GM19240 (cell line): Measurements from ENCODE around the gene RNH1.

Experiments
- DNase-seq: peaks from one replicate; pipeline ENCODE4 v3.0.0; 2011; ENCODE audit warnings: low spot score; ENCODE audit not compliant: insufficient read length

Gene RNH1

GRCh38 chr11:459511-460220 lies 47.4 kb downstream of the RNH1 start:
- no peak for DNase-seq

DNA sequence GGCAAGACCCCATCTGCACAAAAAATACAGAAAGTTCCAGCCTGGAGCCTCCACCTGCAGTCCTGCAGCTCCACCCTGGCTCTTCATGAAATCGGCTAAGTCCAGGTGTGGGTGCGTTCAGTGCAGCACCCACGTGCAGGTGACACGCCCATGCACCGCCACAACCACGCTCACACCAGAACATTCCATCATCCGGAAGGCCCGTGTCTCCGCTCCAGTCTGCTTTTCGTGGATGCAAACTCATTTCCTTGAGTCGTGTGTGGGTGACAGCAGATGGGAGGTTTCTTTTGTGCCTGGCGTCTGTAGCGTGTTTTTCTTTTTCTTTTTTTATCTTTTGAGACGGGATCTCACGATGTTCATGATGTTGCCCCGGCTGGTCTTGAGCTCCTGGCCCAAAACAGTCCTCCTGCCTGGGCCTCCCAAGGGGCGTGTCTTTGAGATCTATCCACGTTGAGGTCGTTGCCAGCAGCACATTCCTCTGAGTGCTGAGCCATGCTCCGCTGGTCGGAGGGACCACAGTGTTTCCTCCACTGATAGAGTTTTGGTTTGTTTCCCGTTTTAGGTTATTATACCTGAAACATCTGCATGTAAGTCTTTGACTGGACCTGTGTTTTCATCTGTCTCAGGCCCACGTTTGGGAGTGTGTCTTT lies 49.8 kb downstream of the RNH1 start:
- DNase-seq: no peak

DNA sequence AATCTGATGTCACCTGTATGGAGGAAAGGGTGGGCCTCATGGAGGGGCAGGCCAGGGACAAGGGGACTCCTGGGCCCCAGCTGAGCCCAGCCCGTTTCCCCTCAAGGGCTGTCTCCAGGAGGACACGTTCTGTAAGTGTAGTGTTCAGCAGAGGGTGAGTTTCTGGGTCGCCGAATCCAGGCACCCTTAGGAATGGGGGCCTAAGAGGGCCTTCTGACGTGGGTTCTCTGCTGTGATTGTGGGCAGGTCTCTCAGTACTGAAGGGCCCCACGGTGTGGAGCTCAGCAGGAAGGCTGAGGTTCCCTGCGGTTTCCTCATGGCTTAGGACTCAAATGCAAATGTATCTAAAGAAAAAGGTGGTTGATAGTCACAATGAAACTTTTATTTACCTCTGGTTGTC lies 50.5 kb downstream of the RNH1 start:
- no peak for DNase-seq

DNA sequence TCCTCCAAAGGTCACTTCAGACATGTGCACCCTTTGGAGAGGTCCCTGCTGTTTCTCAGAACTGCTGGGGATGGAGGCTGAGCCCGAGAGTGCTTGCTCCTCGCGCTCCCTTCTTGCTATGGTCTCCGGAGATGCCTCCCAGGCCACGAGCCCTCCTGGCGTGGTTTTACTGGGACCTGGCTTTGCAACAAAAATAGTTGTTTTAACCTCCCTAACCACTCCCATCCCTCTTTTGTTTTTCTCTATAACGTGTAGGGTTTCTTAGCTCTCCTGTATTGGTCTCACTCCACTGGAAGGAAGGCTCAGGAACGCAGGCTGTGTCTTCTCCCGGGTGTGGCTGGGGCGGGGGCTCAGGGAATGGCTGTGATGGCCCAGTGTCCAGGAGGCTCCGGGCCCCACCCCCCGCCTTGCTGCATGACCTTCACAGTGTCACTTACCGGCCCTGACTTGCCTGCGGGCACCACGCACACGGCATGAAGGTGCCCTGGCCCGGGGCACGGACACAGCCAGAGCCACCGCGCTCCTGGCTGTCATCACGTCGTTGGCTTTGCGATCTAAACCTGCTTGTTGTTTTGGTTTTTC lies 51.4 kb downstream of the RNH1 start:
- no peak for DNase-seq

- DNase-seq: no peak
These were observed 52.1 kb downstream of the RNH1 start for GRCh38 chr11:454801-455565.

- DNase-seq: no peak
These were observed 53.0 kb downstream of the RNH1 start for GRCh38 chr11:454043-454442.

DNA sequence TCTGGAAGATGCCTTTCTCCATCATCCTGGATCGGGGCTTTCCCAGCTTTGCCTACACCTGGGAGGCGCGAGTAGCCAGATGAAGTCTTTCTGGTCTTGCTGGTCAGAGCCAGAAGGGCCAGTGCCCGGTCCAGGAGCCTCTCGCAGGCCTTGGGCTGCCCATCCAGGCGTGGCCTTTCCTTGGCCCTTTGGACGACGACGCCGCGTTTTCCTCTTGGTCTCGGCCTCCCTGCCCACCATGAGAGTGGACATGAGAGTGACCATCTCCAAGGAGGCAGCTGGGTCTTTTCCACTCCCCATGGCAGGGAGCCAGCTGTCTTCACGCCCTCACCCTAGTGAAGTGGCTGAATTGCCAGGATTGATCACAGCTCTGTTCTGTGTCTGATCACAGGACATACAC lies 53.5 kb downstream of the RNH1 start:
- DNase-seq: no peak

DNA sequence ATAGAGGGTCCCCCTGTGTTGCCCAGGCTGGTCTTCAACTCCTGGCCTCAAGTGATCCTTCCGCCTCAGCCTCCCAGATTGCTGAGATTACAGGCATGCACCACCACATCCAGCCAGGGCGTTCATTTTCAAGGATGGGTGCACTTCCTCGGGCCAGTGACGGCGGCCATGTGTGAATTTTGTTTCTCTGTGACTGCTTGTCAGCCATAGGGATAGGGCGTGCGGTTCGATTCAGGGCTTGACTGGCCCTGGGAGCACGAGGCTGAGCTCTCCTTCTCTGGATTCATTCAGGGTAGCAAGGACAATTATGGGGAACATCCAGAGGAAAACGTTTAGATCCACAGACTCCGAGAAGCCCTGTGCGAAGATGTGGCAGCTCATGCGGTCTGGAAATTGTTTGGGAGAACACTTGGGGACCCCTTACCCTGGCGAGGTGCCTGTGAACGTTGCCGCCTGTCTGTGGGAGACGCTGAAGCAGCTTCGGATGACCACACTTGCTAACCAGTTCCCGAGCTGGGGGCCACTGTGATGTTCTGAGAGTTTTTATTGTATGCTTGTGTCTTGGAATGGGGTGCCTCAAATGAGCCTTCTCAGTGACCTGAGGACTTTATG lies 54.0 kb downstream of the RNH1 start:
- DNase-seq: no peak

DNA sequence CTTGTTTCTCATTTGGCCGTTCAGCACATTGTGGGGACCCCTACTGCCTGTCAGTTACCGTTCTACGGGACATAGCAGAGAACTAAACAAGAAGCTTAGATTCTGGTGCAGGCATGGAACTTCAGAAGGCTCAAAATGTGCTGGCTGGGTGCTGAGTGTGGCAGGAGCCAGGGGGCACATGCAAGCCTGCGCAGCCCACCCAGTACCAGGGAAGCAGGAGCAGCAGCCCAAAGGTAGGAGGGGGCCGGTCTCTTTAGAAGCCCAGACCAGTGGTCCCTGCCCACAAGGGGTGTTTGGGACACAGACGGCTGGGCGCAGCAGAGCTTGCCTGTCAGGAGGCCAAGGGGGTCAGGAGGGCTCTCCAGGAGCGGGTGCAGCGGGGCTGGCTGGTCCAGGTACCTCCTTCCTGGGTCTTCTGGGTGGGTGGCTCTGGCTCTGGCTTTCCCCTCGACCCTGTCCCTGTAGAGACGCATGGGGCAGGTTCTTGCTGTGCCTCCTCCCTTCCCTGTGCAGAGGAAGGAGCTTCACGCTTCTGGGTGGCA lies 54.8 kb downstream of the RNH1 start:
- no peak for DNase-seq

DNA sequence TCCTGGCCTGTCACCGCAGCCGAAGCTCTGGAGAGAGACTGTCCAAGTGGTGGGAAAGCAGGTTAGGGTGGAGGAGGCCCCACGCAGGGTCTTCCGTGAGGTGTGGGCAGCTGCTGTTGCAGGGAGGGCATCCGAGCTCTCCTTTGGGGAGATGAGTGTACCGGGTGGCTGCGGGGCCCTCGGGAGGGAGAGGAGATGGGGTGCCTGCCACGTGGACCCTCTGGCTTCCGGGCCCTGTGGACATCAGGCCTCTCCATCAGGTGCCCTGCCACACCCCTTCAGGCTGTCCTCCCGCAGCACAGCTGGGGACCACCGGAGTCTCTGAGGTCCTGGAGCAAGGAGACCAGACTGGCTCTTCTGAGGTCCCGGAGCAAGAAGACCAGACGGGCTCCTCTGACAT lies 55.3 kb downstream of the RNH1 start:
- no peak for DNase-seq

GRCh38 chr11:450809-451451 lies 56.1 kb downstream of the RNH1 start:
- peak; percentile 60 for DNase-seq

DNA sequence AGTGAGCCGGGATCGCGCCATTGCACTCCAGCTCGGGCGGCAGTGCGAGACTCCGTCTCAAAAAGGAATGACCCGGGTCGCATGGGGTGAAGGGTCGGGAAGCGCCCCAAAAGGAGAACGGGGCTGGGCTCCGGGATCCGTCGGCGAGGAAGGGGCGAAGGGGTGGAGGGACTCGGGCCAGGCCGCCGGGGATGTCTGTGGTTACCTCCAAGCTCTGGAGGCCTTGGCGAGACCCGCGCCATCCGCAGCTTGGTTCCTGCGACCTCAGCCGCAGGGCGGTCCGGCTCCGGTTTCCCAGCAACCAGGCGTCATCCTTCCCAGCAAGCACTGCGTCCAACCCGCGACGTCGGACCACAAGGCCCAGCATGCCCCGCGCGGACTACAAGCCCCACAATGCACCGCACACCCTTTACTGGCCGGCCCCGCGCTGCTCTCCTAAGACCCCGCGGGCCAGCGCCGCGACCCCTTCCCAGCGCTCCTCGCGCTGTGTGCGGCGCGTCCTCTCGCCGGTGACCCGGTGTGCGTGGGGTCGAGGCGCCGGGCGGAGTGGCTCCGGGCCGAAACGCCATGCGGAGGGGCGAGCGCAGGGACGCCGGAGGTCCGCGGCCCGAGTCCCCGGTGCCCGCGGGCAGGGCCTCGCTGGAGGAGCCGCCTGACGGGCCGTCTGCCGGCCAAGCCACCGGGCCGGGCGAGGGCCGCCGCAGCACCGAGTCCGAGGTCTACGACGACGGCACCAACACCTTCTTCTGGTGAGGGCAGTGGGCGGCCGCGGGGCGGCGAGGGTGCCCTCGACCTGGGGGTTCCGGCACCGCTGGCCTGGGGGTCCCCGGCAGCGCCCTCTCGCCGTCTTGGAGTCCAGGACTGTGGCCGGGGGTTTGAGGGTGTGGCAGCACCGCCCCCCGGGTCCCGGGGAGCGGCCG lies 56.9 kb downstream of the RNH1 start, which contains the start of gene PTDSS2:
TSS of gene PTDSS2 (plus strand) at position 391 of the 920 bp plus-strand sequence. CDS start at position 568, 177 bp downstream.
- peak; percentile 92 for DNase-seq

GRCh38 chr11:447923-448731 lies 58.9 kb downstream of the RNH1 start:
- peak; percentile 95 for DNase-seq

GRCh38 chr11:446891-447290 lies 60.2 kb downstream of the RNH1 start:
- DNase-seq: no peak

- no peak for DNase-seq
These were observed 61.1 kb downstream of the RNH1 start for GRCh38 chr11:445765-446588.
